CD4-positive, alpha-beta T cell treated with Interleukin-10 for 1 hour (primary cell): ENCODE results near the gene CBX7.

Source experiments
- DNase-seq: peaks from one replicate; pipeline ENCODE4 v3.0.0-alpha.2; 2020

Gene CBX7

GRCh38 chr22:39146256-39147101 is 6.0 kb downstream of the CBX7 start:
- DNase-seq: no peak

DNA sequence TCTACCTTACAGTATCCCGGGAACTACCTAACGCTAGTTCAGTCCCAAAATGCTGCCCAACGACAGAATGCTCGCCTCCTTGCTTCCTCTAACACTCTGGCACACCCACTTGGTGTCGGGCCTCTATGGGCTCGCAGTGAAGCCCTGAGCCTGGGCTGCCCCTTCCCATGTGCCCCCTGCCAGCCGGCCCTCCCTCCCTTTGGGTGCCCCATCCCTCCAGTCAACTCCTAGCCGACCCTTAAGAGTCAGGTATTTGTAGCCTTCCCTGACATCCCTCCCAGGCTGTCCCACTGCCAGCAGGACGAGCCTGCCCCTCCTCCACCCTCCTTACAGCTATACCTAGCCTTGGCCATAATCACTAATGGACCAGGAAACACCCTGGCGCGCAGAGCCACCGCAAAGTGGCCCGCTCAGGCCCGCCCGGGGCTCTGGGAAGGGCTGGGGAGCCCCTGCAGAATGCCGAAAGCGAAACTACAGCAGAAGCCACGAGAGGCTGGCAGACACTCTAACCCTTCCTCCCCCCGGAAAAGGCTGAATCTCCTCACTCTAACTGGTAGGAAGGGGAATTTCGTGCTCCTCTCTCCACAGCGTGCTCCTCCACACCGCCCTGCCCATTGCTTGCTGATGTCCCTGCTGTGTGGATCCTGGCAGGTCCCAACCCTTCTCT is 8.2 kb downstream of the CBX7 start:
- peak; percentile 76 for DNase-seq

- no peak for DNase-seq
Measured at GRCh38 chr22:39142088-39142680, 10.3 kb downstream of the CBX7 start.

DNA sequence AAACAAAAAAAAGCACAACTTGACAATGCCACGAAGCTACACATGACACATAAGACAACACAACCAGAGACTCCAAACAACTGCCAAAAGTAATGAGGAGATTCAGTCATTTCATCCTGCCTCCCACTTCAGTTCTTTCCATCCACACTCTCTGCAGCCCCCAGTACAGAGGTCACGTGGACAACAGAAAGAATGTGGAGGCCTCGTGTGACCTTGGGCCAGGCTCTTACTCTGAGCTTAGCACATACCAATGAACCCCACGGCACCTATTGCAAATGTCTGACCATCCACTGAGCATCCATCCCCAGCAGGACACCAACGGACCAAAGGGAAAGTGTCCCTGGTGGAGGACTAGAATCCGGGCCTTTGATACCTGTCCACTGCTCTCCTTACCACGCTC is 12.5 kb downstream of the CBX7 start:
- DNase-seq: no peak

DNA sequence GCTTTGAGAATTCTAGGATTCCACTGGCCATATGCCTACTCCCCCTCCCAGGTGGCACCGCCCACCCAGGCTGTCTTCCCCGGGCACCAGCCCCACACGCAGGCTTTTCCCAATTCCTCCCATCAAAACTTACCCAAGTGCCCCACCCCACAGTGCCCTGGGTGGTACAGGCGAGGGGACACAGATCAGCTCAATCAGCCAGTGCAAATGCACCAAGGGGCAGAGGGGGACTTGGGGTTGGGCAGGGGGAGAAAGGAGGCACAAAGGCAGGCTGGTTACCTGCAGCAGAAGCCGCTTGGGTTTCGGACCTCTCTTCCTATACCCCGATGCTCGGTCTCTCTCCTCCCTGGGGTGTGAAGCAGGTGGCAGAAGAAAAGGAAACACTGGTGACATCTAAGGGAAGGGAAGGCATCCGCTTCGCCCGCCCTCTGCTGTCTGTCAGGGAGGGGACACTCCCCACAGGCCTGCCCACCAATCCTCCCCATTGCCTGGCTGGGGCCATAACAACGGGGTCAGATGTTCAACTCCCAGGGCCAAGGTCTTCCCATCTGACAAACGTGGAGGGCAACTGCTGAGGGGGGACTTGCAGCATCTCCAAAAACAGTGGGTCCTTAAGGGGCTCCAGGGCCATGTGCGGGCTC is 14.0 kb downstream of the CBX7 start:
- DNase-seq: no peak

DNA sequence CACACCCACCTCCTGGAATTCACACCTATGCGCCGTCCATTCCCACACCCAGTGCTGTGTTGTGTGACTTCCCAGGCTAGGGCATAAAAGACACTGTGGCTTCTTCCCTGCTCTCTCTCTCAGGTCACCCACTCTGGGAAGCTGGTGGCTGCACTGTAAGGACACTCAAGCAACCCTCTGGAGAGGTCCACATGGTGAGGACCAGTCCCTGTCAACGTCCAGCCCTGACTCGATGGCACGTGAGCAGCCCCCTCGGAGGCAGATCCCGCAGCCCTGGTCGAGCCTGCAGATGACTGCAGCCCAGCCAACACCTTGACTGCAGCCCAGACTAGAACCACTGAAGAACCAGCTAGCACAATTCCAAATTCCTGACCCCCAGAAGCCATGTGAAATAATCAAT is 16.2 kb downstream of the CBX7 start:
- no peak for DNase-seq

GRCh38 chr22:39135092-39135896 is 17.2 kb downstream of the CBX7 start:
- peak; percentile 53 for DNase-seq

DNA sequence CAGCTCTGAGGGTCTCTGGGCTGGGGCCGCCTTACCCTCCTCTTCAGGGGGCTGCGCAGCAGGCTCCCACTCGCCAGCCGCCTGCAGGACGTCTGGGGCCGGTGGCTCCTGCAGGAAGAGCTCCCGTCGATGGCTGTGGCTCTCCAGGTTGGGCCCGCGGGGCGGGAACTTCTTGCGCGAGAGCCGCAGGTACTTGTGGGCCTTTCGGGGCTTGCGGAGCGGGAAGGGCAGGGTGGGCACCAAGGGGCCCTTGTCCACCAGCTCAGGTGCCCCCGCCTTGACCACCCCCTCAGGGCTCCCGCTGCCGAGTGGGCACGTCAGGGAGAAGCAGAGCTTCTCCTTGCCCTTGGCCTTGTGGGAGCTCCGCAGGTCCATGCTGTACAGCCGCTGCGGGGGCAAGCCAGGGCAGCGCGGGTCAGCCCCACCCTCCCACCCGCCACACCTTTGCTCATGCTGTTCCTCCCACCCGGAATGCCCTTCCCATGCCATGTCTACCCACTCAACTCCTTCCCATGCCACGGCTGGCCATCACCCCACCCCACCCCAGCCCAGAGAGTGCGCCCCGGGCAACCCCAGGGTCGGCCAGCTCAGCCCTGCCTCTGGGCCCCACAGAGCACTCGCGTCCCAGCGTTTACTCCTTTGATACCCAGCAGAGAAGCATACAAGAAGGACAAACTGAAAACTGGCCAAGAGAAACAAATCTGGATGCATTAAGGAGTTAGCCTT is 18.0 kb downstream of the CBX7 start:
- no peak for DNase-seq

- DNase-seq: no peak
Measured at GRCh38 chr22:39133871-39134270, 18.6 kb downstream of the CBX7 start.

DNA sequence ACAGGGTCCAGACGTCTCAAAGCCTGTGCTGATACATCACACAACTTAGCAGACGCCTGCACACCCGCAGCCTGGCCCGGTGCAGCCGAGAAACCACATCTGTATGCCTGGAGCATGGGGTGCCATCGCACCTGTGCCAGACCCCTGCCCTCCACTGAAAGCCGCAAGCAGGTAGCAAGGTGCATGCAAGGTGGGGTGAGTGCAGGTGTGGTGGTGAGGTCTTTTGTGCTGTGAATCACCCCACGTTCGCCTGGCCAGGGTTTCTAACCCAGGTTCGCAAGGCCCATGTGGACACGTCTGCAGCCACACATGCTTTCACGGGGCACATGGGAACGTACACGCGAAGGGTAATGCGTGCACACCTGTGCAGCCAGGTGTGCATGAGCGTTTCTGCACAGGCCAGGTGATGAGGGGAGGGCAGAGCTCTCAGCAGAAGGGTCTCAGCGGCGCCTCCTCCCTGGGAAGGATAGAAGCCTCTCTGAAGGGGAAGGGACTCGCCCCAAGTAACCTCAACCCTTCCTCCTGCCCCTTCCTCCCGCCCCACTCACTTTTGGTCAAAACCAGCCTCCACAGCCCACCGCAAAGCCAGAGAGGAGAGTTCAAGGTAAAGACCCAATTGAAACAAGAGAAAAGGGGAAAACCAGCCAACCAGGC is 19.5 kb downstream of the CBX7 start:
- no peak for DNase-seq

DNA sequence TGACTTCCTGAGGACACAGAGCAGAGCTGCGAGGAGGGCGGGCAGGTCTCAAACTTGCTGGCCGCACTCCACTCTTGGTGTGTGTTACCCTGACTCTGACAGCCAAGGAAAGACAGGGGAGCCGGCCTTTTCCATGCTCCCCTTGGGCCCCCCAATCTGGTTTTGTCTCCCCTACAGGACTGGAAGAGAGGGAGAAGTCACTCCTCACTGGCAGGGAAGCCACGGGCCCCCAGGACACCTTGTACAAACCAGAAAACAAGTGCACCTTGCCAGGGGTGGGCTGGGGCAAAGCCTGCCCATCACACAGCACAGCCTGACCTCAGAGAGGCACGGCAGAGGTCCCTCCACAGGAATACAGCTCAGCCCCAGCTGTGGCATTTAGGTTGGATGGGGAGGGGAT is 20.2 kb downstream of the CBX7 start:
- DNase-seq: no peak

GRCh38 chr22:39130892-39131855 is 21.3 kb downstream of the CBX7 start:
- no peak for DNase-seq

GRCh38 chr22:39130152-39130704 is 22.3 kb downstream of the CBX7 start:
- DNase-seq: no peak

- no peak for DNase-seq
Measured at GRCh38 chr22:39129746-39130145, 22.7 kb downstream of the CBX7 start.

- no peak for DNase-seq
Measured at GRCh38 chr22:39129081-39129480, 23.4 kb downstream of the CBX7 start.

- no peak for DNase-seq
Measured at GRCh38 chr22:39128508-39128907, 24.0 kb downstream of the CBX7 start.

DNA sequence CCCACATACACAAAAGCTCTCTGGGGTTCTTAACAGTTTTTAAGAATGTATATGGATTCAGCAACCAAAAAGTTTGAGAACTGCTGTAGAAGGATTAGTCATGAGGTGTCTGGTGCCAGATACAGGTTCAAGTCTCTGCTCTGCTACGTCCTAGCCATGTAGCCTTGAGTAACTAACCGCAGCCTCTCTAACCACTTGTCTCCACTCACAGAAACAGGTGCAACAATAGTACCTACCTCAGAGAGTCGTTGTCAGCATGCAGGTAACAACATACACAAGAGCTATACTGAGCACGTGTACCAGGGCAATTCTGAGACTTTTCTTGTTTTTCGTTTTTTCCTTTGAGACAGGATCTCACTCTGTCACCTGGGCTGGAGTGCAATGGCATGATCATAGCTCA is 26.9 kb downstream of the CBX7 start:
- no peak for DNase-seq

DNA sequence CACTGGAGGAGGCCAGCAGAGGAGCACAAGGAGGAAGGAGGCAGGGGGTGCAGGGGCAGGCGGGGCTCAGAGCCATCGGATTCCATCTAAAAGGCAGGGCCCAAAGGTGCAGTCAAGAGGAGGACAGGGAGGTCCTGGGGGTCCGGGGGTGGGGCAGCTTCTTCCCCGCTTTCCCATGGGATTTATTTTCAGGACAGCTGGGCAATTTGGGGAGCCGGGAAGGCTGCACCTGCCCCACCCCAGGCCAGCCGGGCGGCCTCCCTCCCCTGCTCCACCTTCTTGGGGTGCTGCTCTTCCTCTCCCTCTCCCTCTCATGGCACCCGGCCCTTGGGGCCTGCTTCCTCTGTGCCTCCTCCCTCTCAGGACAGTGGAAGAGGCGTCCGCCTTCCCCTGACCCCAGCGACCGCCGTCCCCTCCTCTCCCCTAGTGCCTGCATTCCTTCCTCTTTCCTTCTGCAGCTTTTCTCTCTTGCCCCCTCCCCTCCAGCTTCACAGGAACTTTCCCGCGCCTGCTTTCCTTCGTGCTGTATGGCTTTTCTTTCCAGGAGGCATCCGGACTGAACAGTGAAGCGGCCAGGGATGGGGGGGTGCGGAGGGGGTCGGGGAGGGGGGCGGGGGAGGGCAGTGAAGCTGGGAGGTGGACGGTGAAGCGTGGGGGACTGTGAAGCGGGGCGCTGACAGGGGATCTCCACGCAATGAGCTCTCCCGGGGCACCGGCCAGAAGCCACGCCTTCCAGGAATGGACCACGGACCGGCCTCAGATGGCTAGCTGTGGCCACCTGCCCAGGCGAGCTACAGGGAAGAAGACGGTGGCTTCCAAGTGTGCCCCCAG is 28.5 kb downstream of the CBX7 start:
- no peak for DNase-seq
